Gastroesophageal sphincter (tissue), 3 donors: ENCODE results near the gene TBX1.

Experiments used
- CTCF ChIP-seq, 4 experiments: fragments of 200-600 bp in 2 of 4; fragments of 450-650 bp in 2 of 4; sonication (generic) in 1 of 4; IDR thresholded peaks; one replicate each; pipeline ENCODE4 v1.5.1; 2017 to 2019; ENCODE audit warnings: antibody characterized with exemption in 4 of 4, mild to moderate bottlenecking in 2 of 4, moderate library complexity in 2 of 4
- POLR2A ChIP-seq, 2 donors: fragments of 450-650 bp; IDR thresholded peaks; one replicate each; pipeline ENCODE4 v1.6.1; 2017; ENCODE audit warnings: antibody characterized with exemption in 2 of 2, mild to moderate bottlenecking in 2 of 2, moderate library complexity in 1 of 2

- TF ChIP-seq CTCF (IDR thresholded peaks at IDR 0.05) (no peak), POLR2A (IDR thresholded peaks at IDR 0.05) (no peak)
Observed at GRCh38 chr22:19755145-19755710, 5.3 kb upstream of the TBX1 start.
